ENCODE data around the gene DCAF8L2. TPM values are rescaled to one million over a fixed set of nuclear protein-coding genes. Genes with fewer than 3 reads are reported as not detected.

Gene DCAF8L2
- total and polyA plus RNA-seq, 10 of the 15 experiments (the other 5 are each of a cell fraction or from before 2014, with no cell fraction given): not detected

- no peak for TF ChIP-seq MTA2 (IDR thresholded peaks at IDR 0.05; ENCODE audit: low read depth)
These were observed 41.5 kb upstream of the DCAF8L2 start (continued) for GRCh38 chrX:27548624-27549023.

- ATAC-seq (no peak), DNase-seq (ENCODE audit: low read depth, low spot score) (no peak), FAIRE-seq (no peak)
- in situ Hi-C loops (cut with MboI): no loop called here
- ChIA-PET RAD21 (ENCODE audit: unreplicated experiment) (no interaction called here), CTCF (interaction anchor here (0.6 kb wide), 1 partner anchor 444 kb away, joined by 3 read pairs; no protein-coding TSS in a partner anchor), SMC1A (ENCODE audit: uncharacterized antibody, unreplicated experiment) (no interaction called here), POLR2A (no interaction called here)
- no peak overlapping the region for H3K27ac ChIP-seq (ENCODE audit: control insufficient read depth, insufficient read depth)
- H3K4me3 ChIP-seq: no peak overlapping the region
- H3K36me3 ChIP-seq (ENCODE audit: control insufficient read depth in 2 of 2, insufficient read depth in 2 of 2, low read length in 1 of 2): no peaks in the 10 kb centered on the region
- TF ChIP-seq ELK1 (IDR thresholded peaks at IDR 0.05; ENCODE audit: low read depth, low read length) (no peak), CEBPB (IDR thresholded peaks at IDR 0.05; ENCODE audit: borderline replicate concordance in 1 of 2, low read depth in 2 of 2, low read length in 2 of 2) (no peak), ZBED1 (IDR thresholded peaks at IDR 0.05; ENCODE audit: borderline replicate concordance) (no peak), GATAD2B (conservative IDR thresholded peaks at IDR 0.05; ENCODE audit: low read depth) (no peak), YY1 (IDR thresholded peaks at IDR 0.05; ENCODE audit: low read depth, low read length) (no peak)
- no peak overlapping the region for H3K4me2 ChIP-seq (ENCODE audit: control insufficient read depth, insufficient read depth)
- H3K27me3 ChIP-seq (replicated peaks in 1 of 2; ENCODE audit: control insufficient read depth in 2 of 2, insufficient read depth in 2 of 2, low read length in 1 of 2): no peaks in the 10 kb centered on the region
- intact Hi-C loops (cut with micrococcal nuclease; ENCODE audit: unreplicated experiment): no loop called here
- H2AFZ ChIP-seq (ENCODE audit: control insufficient read depth, low read depth, low read length): no peak overlapping the region
- no peaks in the 10 kb centered on the region for H3K9me3 ChIP-seq (replicated peaks; ENCODE audit: control insufficient read depth, insufficient read depth, low read length)
- H3K9ac ChIP-seq (ENCODE audit: control insufficient read depth, insufficient read depth, low read length): no peak overlapping the region
- no peaks in the 10 kb centered on the region for H3K79me2 ChIP-seq (ENCODE audit: control insufficient read depth, insufficient read depth, low read length)
- no TSS peak for BruUV-seq (replicated peaks)
- H3K4me1 ChIP-seq (ENCODE audit: control insufficient read depth, insufficient read depth, low read length): no peaks in the 10 kb centered on the region
- 27% methylated on average over 1 of the region's 1 CpG for WGBS (ENCODE audit: insufficient coverage, insufficient replicate concordance, low lambda C conversion rate, missing lambda C conversion rate)
- H4K20me1 ChIP-seq (ENCODE audit: control insufficient read depth, insufficient read depth): no peaks in the 10 kb centered on the region
These were observed 40.5 kb upstream of the DCAF8L2 start for GRCh38 chrX:27549688-27550087.

Measured in GM12878 (cell line).